ENCODE measurements around the gene KLHL36. TPM values are rescaled to one million over a fixed set of nuclear protein-coding genes. Genes with fewer than 3 reads are reported as not detected.
A peak's percentile ranks its signal among the peaks of the same experiment; 100 is the strongest.

The KLHL36 gene
- total and polyA plus RNA-seq, 9 of the 15 experiments (the other 6 are each of a cell fraction or from before 2014, with no cell fraction given), result 2.1 to 51.2 (median 18.5) TPM

DNA sequence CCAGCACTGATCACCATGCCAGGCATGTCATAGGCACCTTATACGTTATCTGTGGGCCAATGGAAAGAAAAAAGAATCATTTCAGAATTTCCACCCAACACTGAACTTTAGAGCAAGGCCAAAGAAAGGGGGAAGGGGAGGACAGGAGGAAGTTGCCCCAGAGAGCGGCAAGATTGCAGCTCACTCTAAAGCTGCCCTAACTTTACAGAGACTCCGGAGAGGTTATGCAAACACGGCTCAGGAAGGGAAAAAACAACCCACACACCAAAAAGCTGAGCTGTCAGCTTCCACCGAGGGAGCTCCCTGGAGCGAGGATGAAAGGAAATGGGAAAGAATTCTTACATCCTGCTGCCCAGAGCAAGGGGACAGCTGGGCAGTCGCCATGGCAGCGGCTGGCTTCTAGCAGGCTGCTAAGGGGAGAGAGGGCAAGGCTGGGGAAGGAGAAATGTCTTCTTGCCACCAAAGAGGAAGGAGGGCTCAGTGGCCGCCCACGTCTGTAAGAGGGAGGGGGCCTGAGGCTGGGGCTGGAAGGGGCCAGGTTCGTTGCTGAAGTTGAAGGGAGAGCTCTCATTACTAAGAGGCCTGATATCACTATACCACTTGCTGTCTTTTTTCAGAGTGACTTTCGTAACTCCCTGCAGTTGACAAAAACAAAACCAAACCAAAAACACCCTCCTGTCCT, 48.6 kb upstream of the KLHL36 start (continued):
- TF ChIP-seq ZNF407 (IDR thresholded peaks at IDR 0.05; ENCODE audit: low read depth) (no peak), MBD1 (CRISPR knock-in tag; IDR thresholded peaks at IDR 0.05) (0 out of 2 replicates have a peak, but pooled peaks have one; percentile 13)
- TF ChIP-seq, protein P1, sequence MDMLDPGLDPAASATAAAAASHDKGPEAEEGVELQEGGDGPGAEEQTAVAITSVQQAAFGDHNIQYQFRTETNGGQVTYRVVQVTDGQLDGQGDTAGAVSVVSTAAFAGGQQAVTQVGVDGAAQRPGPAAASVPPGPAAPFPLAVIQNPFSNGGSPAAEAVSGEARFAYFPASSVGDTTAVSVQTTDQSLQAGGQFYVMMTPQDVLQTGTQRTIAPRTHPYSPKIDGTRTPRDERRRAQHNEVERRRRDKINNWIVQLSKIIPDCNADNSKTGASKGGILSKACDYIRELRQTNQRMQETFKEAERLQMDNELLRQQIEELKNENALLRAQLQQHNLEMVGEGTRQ (CRISPR knock-in tag; IDR thresholded peaks at IDR 0.05), result no peak
- TF ChIP-seq, protein P2, sequence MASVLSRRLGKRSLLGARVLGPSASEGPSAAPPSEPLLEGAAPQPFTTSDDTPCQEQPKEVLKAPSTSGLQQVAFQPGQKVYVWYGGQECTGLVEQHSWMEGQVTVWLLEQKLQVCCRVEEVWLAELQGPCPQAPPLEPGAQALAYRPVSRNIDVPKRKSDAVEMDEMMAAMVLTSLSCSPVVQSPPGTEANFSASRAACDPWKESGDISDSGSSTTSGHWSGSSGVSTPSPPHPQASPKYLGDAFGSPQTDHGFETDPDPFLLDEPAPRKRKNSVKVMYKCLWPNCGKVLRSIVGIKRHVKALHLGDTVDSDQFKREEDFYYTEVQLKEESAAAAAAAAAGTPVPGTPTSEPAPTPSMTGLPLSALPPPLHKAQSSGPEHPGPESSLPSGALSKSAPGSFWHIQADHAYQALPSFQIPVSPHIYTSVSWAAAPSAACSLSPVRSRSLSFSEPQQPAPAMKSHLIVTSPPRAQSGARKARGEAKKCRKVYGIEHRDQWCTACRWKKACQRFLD (CRISPR knock-in tag; IDR thresholded peaks at IDR 0.05), result peak; percentile 35; the same call in 1 of the 2 replicates
- TF ChIP-seq, protein P3, sequence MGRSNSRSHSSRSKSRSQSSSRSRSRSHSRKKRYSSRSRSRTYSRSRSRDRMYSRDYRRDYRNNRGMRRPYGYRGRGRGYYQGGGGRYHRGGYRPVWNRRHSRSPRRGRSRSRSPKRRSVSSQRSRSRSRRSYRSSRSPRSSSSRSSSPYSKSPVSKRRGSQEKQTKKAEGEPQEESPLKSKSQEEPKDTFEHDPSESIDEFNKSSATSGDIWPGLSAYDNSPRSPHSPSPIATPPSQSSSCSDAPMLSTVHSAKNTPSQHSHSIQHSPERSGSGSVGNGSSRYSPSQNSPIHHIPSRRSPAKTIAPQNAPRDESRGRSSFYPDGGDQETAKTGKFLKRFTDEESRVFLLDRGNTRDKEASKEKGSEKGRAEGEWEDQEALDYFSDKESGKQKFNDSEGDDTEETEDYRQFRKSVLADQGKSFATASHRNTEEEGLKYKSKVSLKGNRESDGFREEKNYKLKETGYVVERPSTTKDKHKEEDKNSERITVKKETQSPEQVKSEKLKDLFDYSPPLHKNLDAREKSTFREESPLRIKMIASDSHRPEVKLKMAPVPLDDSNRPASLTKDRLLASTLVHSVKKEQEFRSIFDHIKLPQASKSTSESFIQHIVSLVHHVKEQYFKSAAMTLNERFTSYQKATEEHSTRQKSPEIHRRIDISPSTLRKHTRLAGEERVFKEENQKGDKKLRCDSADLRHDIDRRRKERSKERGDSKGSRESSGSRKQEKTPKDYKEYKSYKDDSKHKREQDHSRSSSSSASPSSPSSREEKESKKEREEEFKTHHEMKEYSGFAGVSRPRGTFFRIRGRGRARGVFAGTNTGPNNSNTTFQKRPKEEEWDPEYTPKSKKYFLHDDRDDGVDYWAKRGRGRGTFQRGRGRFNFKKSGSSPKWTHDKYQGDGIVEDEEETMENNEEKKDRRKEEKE (IDR thresholded peaks at IDR 0.05; ENCODE audit: borderline replicate concordance in 1 of 2, control insufficient read depth in 1 of 2, low read depth in 2 of 2, low read length in 1 of 2), result no peak
